Subcutaneous abdominal adipose tissue (tissue), 5 donors: ENCODE measurements around the gene CXCR4.

Experiments used
- H3K27ac ChIP-seq: one replicate; pipeline ENCODE4 v1.7.0; 2013; ENCODE audit warnings: low read depth, mild to moderate bottlenecking, inconsistent platforms, low read length, moderate library complexity
- H3K27me3 ChIP-seq, 5 donors: one replicate each; pipeline ENCODE4 v1.7.0; 2013; ENCODE audit warnings: low read length in 5 of 5, inconsistent platforms in 1 of 5; ENCODE audit not compliant: control insufficient read depth in 5 of 5, insufficient read depth in 4 of 5
- H3K36me3 ChIP-seq, 5 donors: one replicate each; pipeline ENCODE4 v1.7.0; 2013; ENCODE audit warnings: low read length in 5 of 5; ENCODE audit not compliant: control insufficient read depth in 5 of 5, insufficient read depth in 5 of 5
- H3K4me1 ChIP-seq, 5 donors: one replicate each; pipeline ENCODE4 v1.7.0; 2013; ENCODE audit warnings: low read length in 5 of 5, mild to moderate bottlenecking in 3 of 5, moderate library complexity in 1 of 5; ENCODE audit not compliant: control insufficient read depth in 5 of 5, insufficient read depth in 5 of 5
- H3K4me3 ChIP-seq, 5 donors: one replicate each; pipeline ENCODE4 v1.7.0; 2013; ENCODE audit warnings: low read length in 5 of 5, low read depth in 1 of 5
- H3K9ac ChIP-seq, 5 donors: one replicate each; pipeline ENCODE4 v1.7.0; 2013; ENCODE audit warnings: low read length in 5 of 5, mild to moderate bottlenecking in 4 of 5, moderate library complexity in 3 of 5
- H3K9me3 ChIP-seq, 5 donors: one replicate each; pipeline ENCODE4 v1.7.0; 2013; ENCODE audit warnings: low read length in 5 of 5; ENCODE audit not compliant: control insufficient read depth in 5 of 5
- donor health status: healthy.
- donor health status: healthy.
- donor health status: healthy.
- donor health status: healthy.
- donor health status: healthy.

CXCR4 gene

DNA sequence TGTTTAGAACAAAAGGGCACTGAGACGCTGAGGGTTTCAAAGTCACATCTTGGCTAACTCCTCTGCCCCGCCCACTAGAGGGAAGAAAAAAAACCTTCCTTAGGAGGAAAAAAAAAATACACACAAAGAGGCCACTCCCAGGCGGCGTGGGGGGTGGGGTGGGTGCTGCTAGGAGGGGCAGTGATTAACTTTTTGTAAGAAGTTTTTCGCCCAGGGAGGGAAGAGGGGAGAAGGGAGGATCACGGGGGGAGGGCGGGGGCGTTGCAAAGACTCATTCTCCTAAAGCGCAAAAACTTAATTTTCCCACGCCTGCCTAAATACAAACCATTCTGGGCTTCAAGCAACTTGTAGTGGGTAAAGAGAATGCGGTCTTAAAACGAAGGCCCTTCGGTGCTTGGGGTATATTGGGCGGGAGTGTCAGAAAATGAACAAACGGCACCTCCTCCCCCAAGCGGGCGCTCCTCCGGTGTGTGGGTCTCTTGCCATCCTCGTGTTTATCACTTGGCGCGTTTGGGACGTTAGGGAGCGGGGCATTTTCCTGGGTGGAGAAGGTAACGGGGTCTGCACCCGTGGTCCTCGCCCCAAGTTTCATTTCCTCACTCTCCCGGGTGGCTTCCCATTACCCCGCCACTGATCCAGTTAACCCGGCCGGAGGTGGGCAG lies 1.7 kb downstream of the CXCR4 start:
- Histone ChIP-seq H3K36me3 (peaks cover 0 to 10% (median 4%) of the 10 kb centered on the region in 5 donors), H3K9ac (peak overlapping the region in 1 of 5 donors; percentile 69), H3K4me3 (peak overlapping the region; percentile 64 to 83 (median 71)), H3K9me3 (no peaks in the 10 kb centered on the region), H3K4me1 (peaks cover 3 to 53% (median 47%) of the 10 kb centered on the region in 5 donors), H3K27me3 (peaks cover 0 to 16% (median 12%) of the 10 kb centered on the region in 5 donors), H3K27ac (no peak overlapping the region)

DNA sequence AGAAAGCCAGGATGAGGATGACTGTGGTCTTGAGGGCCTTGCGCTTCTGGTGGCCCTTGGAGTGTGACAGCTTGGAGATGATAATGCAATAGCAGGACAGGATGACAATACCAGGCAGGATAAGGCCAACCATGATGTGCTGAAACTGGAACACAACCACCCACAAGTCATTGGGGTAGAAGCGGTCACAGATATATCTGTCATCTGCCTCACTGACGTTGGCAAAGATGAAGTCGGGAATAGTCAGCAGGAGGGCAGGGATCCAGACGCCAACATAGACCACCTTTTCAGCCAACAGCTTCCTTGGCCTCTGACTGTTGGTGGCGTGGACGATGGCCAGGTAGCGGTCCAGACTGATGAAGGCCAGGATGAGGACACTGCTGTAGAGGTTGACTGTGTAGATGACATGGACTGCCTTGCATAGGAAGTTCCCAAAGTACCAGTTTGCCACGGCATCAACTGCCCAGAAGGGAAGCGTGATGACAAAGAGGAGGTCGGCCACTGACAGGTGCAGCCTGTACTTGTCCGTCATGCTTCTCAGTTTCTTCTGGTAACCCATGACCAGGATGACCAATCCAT lies 2.7 kb downstream of the CXCR4 start:
- no peaks in the 10 kb centered on the region for H3K9me3 ChIP-seq
- H3K27me3 ChIP-seq, result peaks cover 0 to 13% (median 12%) of the 10 kb centered on the region in 5 donors
- no peak overlapping the region for H3K9ac ChIP-seq
- no peak overlapping the region for H3K27ac ChIP-seq
- peaks cover 3 to 53% (median 47%) of the 10 kb centered on the region in 5 donors for H3K4me1 ChIP-seq
- H3K4me3 ChIP-seq, result peak overlapping the region in 1 of 5 donors; percentile 76
- peaks cover 0 to 10% (median 4%) of the 10 kb centered on the region in 5 donors for H3K36me3 ChIP-seq

DNA sequence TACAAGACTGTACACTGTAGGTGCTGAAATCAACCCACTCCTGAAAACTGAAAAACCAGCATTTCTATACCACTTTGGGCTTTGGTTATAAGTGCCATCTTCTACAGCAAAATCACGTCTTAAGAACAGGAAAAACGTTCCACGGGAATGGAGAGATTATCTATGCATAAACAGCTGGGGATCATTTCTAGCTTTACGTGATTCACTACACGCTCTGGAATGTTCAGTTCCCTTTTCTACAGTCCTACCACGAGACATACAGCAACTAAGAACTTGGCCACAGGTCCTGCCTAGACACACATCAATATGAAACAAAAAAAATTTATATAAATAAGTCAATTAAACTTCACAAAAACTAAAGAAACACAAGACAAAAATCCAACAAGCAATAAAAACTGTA lies 3.6 kb downstream of the CXCR4 start:
- H3K27me3 ChIP-seq, result peaks cover 0 to 13% (median 12%) of the 10 kb centered on the region in 5 donors
- H3K9ac ChIP-seq, result no peak overlapping the region
- peaks cover 0 to 10% (median 4%) of the 10 kb centered on the region in 5 donors for H3K36me3 ChIP-seq
- H3K27ac ChIP-seq, result no peak overlapping the region
- no peak overlapping the region for H3K4me3 ChIP-seq
- peaks cover 3 to 51% (median 45%) of the 10 kb centered on the region in 5 donors for H3K4me1 ChIP-seq
- H3K9me3 ChIP-seq, result no peaks in the 10 kb centered on the region

DNA sequence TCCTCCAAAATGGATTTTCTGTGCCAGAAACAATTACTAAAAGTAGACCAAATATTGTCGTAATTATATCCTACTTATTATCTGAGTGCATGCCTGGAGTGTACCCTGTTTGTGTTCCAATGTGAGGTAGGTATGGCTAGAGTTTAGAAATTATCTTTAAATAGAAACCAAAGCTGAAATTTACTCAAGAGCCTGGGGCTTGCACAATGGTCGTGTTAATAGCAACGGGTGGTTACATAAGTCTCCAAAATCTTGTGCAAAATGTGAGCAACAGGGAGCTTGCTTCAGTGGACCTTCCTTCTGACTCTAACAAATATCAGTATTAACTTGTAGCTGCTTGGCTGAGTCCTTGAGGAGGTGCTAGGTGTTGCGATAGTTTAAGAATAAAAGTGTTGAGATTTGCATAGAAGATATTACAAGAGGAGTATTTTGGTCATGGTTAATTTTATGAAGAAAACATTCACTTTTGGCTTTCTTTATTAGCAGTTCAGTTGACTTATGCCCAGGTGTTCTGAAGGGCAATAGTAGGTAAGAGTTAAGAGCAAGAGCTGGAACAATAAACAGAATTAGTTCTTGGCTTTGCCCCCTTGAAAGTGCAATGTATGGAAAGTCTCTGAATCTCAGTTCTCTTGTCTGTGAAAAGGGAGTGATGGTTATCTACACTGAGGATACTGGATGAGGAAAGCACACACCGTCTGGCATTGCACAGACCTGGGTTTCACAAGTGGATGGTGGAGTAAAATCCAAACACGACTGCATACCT lies 4.6 kb downstream of the CXCR4 start:
- Histone ChIP-seq H3K4me3 (no peak overlapping the region), H3K27ac (no peak overlapping the region)

DNA sequence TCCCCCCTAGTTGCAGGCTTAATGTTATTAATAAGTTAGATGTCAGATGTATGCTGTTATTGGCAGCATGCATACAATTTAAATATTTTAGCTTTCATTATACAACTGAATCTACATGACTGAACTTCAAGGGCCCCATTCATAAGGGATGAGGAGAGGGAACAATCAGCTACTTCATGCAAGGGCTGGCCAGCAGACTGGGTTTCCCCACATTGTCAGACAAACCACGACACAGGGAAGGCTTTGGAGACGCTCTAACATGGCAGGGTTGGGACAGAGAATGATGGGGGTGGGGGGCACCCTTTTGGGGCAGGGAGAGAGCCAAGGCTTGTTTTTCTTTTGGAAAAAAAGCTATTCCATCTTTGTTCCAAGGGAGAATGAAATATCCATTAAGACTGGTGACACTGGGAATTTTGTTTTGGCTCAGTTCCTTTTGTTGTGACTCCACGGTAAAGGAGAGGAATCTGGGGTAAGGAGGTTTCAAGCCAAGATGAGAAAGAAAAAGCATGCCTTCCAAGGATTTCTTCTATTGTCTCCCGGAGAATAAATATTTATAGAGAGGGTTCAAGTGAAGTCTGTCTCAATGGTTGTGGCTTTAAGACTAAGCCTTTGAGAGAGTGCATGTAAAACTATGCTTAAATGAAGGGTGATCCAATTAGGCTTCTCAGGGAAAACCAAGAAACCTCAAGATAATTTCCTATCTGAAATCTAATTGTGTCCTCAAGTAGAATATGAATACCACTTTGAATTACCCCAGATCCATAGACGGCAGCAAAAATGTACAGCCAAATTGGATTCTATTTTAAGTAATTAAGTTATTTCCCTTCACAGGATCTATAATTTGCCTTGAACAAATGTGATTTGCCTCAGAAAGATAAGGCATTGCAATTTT lies 5.4 kb downstream of the CXCR4 start:
- Histone ChIP-seq H3K9me3 (no peaks in the 10 kb centered on the region), H3K27ac (no peak overlapping the region), H3K4me3 (no peak overlapping the region), H3K36me3 (peaks cover 0 to 10% (median 4%) of the 10 kb centered on the region in 5 donors), H3K27me3 (peaks cover 0 to 9% (median 6%) of the 10 kb centered on the region in 5 donors), H3K9ac (no peak overlapping the region), H3K4me1 (peaks cover 3 to 36% (median 30%) of the 10 kb centered on the region in 5 donors)

More for the DNA sequence above, 4.6 kb downstream of the CXCR4 start:
- Histone ChIP-seq H3K36me3 (peaks cover 0 to 10% (median 4%) of the 10 kb centered on the region in 5 donors), H3K9me3 (no peaks in the 10 kb centered on the region), H3K27me3 (peaks cover 0 to 11% (median 8%) of the 10 kb centered on the region in 5 donors), H3K4me1 (peaks cover 3 to 43% (median 37%) of the 10 kb centered on the region in 5 donors), H3K9ac (no peak overlapping the region)

GRCh38 chr2:136111711-136112110 lies 6.2 kb downstream of the CXCR4 start:
- Histone ChIP-seq H3K27ac (no peak overlapping the region), H3K36me3 (peaks cover 0 to 10% (median 4%) of the 10 kb centered on the region in 5 donors), H3K9me3 (no peaks in the 10 kb centered on the region), H3K4me3 (no peak overlapping the region), H3K27me3 (peaks cover 0 to 9% (median 6%) of the 10 kb centered on the region in 5 donors), H3K4me1 (peaks cover 3 to 27% (median 22%) of the 10 kb centered on the region in 5 donors), H3K9ac (no peak overlapping the region)

DNA sequence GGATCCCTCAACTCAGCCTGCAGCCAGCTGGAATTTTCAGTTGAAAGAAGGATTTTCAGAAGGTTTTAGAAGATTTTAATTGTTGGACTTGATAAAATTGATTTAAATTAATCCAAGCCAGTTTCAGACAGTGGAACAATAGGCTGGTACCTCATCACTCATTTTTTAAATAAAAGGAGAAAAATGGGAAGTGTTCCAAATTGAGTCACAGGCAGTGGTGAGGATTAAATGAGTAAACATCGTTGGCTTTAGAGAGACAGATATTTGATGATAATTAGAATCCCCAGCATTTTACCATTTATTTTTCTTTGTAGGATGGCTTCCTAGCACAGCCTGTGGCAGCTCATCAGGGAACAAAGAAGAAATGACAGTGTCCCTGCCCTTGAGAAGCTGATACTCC lies 7.4 kb downstream of the CXCR4 start:
- Histone ChIP-seq H3K27ac (no peak overlapping the region), H3K4me1 (peaks cover 0 to 17% (median 13%) of the 10 kb centered on the region in 5 donors), H3K4me3 (no peak overlapping the region), H3K9ac (no peak overlapping the region), H3K36me3 (peaks cover 0 to 7% (median 4%) of the 10 kb centered on the region in 5 donors), H3K27me3 (peaks cover 0 to 7% (median 5%) of the 10 kb centered on the region in 5 donors), H3K9me3 (no peaks in the 10 kb centered on the region)

DNA sequence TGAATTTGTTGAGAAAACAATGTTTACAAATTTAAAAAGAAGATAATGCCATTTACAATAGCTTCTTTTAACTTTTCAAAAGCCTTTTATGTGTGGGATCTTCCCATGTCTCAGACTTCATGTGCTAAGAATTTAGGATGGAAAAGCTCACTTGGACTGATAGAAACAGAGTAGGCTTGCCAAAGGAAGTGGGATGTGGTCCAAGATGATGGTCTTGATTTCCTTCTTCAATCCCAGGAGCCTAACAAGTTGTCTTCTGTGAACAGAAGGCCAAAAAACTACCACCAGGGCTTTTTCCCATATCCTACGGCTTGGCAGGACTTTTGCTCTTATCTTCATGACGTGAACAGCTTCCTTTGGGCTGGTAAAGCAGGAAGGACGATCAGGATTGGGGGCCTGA lies 9.5 kb downstream of the CXCR4 start:
- Histone ChIP-seq H3K4me3 (no peak overlapping the region), H3K36me3 (no peaks in the 10 kb centered on the region), H3K27ac (no peak overlapping the region), H3K27me3 (no peaks in the 10 kb centered on the region), H3K4me1 (peaks cover 0 to 11% (median 4%) of the 10 kb centered on the region in 5 donors), H3K9me3 (no peaks in the 10 kb centered on the region), H3K9ac (no peak overlapping the region)
